SU-DHL-6 (cell line): ENCODE data around the gene FAM110D.

ENCODE experiments used
- H2AFZ ChIP-seq: fragments of 200-600 bp; sonication (generic); 2 replicates; pipeline ENCODE4 v1.6.1; 2014; ENCODE audit warnings: low read depth, mild to moderate bottlenecking, moderate library complexity, mixed read lengths, antibody characterized with exemption, low read length; ENCODE audit not compliant: severe bottlenecking
- H3F3A ChIP-seq: fragments of 200-600 bp; shearing (Covaris generic); 2 replicates; pipeline ENCODE4 v1.6.0; 2016; ENCODE audit warnings: antibody characterized with exemption, mild to moderate bottlenecking; ENCODE audit not compliant: insufficient read depth
- H3K27ac ChIP-seq: fragments of 200-600 bp; sonication (generic); 2 replicates; pipeline ENCODE4 v1.5.1; 2016; ENCODE audit warnings: low read depth, mild to moderate bottlenecking, low read length, moderate library complexity, mixed read lengths
- H3K27me3 ChIP-seq: fragments of 200-600 bp; sonication (generic), shearing (Covaris generic); 2 replicates; pipeline ENCODE4 v1.6.0; 2014; ENCODE audit warnings: mild to moderate bottlenecking, low read length
- H3K36me3 ChIP-seq: fragments of 200-600 bp; sonication (generic); 2 replicates; pipeline ENCODE4 v1.6.1; 2014; ENCODE audit warnings: mild to moderate bottlenecking, low read length, mixed read lengths
- H3K4me2 ChIP-seq: fragments of 300-600, 200-600 bp; shearing (Covaris generic), sonication (generic); 2 replicates; pipeline ENCODE4 v1.6.0; 2014; ENCODE audit warnings: low read length, low read depth, mild to moderate bottlenecking; ENCODE audit not compliant: poor library complexity, severe bottlenecking
- H3K4me3 ChIP-seq: fragments of 200-600 bp; sonication (generic); 2 replicates; pipeline ENCODE4 v1.5.1; 2014; ENCODE audit warnings: antibody characterized with exemption, low read length, mild to moderate bottlenecking, mixed read lengths; ENCODE audit not compliant: insufficient read depth, poor library complexity, severe bottlenecking
- H3K79me2 ChIP-seq: fragments of 200-600 bp; sonication (generic); 2 replicates; pipeline ENCODE4 v1.6.1; 2014; ENCODE audit warnings: mild to moderate bottlenecking, low read length, moderate library complexity; ENCODE audit not compliant: insufficient read depth
- H3K9ac ChIP-seq: fragments of 200-600 bp; sonication (generic); 2 replicates; pipeline ENCODE4 v1.7.0; 2014; ENCODE audit warnings: mild to moderate bottlenecking, low read length
- H3K9me2 ChIP-seq: fragments of 200-600 bp; sonication (generic); replicated peaks from 2 replicates; pipeline ENCODE4 v1.6.1; 2014; ENCODE audit warnings: low read length; ENCODE audit not compliant: insufficient read depth
- H3K9me3 ChIP-seq: fragments of 200-600 bp; sonication (generic); 2 replicates; pipeline ENCODE4 v1.6.1; 2014; ENCODE audit warnings: low read length, mixed read lengths; ENCODE audit not compliant: insufficient read depth
- H4K20me1 ChIP-seq: fragments of 200-600 bp; sonication (generic); 2 replicates; pipeline ENCODE4 v1.6.1; 2014; ENCODE audit warnings: low read depth, mild to moderate bottlenecking, antibody characterized with exemption, low read length, moderate library complexity, mixed read lengths
- CTCF ChIP-seq: fragments of 200-600 bp; sonication (generic); IDR thresholded peaks from one replicate; pipeline ENCODE4 v1.5.1; 2017; ENCODE audit warnings: antibody characterized with exemption, mild to moderate bottlenecking, low read length, moderate library complexity; ENCODE audit not compliant: insufficient read depth, poor library complexity, severe bottlenecking
- EZH2phosphoT487 ChIP-seq: fragments of 200-600 bp; sonication (generic), shearing (Covaris generic); conservative IDR thresholded peaks from 2 replicates; pipeline ENCODE4 v1.6.1; 2018; ENCODE audit warnings: mild to moderate bottlenecking, antibody characterized with exemption, low read length, moderate library complexity, mixed read lengths

The FAM110D gene

GRCh38 chr1:26189751-26190275, 30.9 kb downstream of the FAM110D start:
- H3K27ac ChIP-seq = no peak overlapping the region
- H2AFZ ChIP-seq = no peak overlapping the region
- H3K36me3 ChIP-seq = no peaks in the 10 kb centered on the region
- no peak overlapping the region for H3K9ac ChIP-seq
- no peaks in the 10 kb centered on the region for H3K9me2 ChIP-seq
- H3K9me3 ChIP-seq = no peaks in the 10 kb centered on the region
- no peaks in the 10 kb centered on the region for H3K79me2 ChIP-seq
- no peaks in the 10 kb centered on the region for H3K27me3 ChIP-seq
- no peak overlapping the region for H3K4me2 ChIP-seq
- TF ChIP-seq EZH2phosphoT487 = no peak
- TF ChIP-seq CTCF = no peak
- no peaks in the 10 kb centered on the region for H4K20me1 ChIP-seq
- H3F3A ChIP-seq = no peaks in the 10 kb centered on the region
- H3K4me3 ChIP-seq = no peak overlapping the region

- no peaks in the 10 kb centered on the region for H3K27me3 ChIP-seq
- H3K4me2 ChIP-seq = no peak within 1 kb of the TSS
- no peaks in the 10 kb centered on the region for H3K79me2 ChIP-seq
- H3K27ac ChIP-seq = no peak within 1 kb of the TSS
- no peaks in the 10 kb centered on the region for H3K36me3 ChIP-seq
- H3K4me3 ChIP-seq = no peak within 1 kb of the TSS
- H3K9me3 ChIP-seq = no peaks in the 10 kb centered on the region
- no peak within 1 kb of the TSS for H3K9ac ChIP-seq
- TF ChIP-seq EZH2phosphoT487 (no peak), CTCF (peak; percentile 25)
- H3F3A ChIP-seq = no peaks in the 10 kb centered on the region
- no peak within 1 kb of the TSS for H2AFZ ChIP-seq
- no peaks in the 10 kb centered on the region for H4K20me1 ChIP-seq
- H3K9me2 ChIP-seq = no peaks in the 10 kb centered on the region
These were observed 31.6 kb downstream of the FAM110D start, which contains the start of gene CATSPER4 for GRCh38 chr1:26190373-26190987. TSS of gene CATSPER4 (plus strand) at chr1:26190602. CDS start at chr1:26190628, 26 bp downstream.

- no peak overlapping the region for H3K9ac ChIP-seq
- no peak overlapping the region for H2AFZ ChIP-seq
- no peaks in the 10 kb centered on the region for H3K79me2 ChIP-seq
- no peaks in the 10 kb centered on the region for H3K36me3 ChIP-seq
- H3K9me2 ChIP-seq = no peaks in the 10 kb centered on the region
- H3F3A ChIP-seq = no peaks in the 10 kb centered on the region
- TF ChIP-seq CTCF = no peak
- no peak for TF ChIP-seq EZH2phosphoT487
- H3K27me3 ChIP-seq = no peaks in the 10 kb centered on the region
- H3K4me2 ChIP-seq = no peak overlapping the region
- no peak overlapping the region for H3K27ac ChIP-seq
- no peaks in the 10 kb centered on the region for H4K20me1 ChIP-seq
- H3K4me3 ChIP-seq = no peak overlapping the region
- H3K9me3 ChIP-seq = no peaks in the 10 kb centered on the region
These were observed 32.9 kb downstream of the FAM110D start for GRCh38 chr1:26191739-26192138.
